ENCODE measurements around the gene SAMD11. TPM values are rescaled to one million over a fixed set of nuclear protein-coding genes. Genes with fewer than 3 reads are reported as not detected.
"Not testable (repeated sequence)": the region's sequence is repeated elsewhere in the genome, so short reads cannot be mapped to it uniquely, and the experiment has no call there.

SAMD11 gene, protein sequence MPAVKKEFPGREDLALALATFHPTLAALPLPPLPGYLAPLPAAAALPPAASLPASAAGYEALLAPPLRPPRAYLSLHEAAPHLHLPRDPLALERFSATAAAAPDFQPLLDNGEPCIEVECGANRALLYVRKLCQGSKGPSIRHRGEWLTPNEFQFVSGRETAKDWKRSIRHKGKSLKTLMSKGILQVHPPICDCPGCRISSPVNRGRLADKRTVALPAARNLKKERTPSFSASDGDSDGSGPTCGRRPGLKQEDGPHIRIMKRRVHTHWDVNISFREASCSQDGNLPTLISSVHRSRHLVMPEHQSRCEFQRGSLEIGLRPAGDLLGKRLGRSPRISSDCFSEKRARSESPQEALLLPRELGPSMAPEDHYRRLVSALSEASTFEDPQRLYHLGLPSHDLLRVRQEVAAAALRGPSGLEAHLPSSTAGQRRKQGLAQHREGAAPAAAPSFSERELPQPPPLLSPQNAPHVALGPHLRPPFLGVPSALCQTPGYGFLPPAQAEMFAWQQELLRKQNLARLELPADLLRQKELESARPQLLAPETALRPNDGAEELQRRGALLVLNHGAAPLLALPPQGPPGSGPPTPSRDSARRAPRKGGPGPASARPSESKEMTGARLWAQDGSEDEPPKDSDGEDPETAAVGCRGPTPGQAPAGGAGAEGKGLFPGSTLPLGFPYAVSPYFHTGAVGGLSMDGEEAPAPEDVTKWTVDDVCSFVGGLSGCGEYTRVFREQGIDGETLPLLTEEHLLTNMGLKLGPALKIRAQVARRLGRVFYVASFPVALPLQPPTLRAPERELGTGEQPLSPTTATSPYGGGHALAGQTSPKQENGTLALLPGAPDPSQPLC
- 0.10 TPM in 1 of 2 replicates, not detected in the other for total RNA-seq (2014; rRNA removed; shearing (Covaris generic))

DNA sequence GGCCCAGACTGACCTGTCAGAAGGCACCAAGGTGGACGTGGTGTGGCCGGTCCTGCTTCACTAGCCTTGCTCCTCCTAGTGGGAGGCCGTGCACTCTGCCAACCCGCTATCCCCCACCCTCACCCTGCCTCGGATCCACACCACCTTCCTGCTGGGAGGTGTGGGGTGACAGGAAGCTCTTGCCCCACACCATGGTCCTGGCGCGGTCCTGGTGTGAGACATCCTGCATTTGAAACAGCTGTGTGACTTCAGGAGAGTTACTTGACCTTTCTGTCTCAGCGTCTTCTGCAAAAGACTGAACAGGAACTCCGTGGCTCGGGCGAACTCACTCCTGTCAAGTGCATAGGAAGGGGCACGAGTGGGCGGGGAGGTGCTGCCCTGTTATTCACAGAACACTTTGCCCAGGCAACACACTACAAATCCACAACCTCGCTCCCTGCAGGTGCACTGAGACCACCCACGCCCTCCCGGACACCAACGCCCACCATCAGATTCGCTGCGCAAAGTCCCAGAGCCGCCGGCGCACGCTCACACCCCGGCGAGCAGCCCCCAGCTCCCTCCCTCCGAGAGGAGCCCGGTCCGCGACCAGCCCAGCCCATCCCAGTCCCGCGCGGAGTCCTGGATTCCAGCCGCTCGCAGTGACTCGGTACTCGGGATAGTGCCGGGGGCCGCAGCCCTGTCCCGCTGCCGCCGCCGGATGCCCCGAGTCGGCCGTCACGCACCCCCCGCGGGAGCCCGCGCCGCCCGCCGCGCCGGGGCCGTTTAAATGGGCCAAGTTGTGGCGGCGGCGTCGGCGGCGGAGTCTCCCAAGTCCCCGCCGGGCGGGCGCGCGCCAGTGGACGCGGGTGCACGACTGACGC is at the start of gene SAMD11:
Gene SAMD11 (plus strand): TSS at position 793 of the 860 bp plus-strand sequence. CDS start 509 bp downstream, outside the sequence.
- peak; percentile 75 for DNase-seq (ENCODE audit: low spot score)

DNA sequence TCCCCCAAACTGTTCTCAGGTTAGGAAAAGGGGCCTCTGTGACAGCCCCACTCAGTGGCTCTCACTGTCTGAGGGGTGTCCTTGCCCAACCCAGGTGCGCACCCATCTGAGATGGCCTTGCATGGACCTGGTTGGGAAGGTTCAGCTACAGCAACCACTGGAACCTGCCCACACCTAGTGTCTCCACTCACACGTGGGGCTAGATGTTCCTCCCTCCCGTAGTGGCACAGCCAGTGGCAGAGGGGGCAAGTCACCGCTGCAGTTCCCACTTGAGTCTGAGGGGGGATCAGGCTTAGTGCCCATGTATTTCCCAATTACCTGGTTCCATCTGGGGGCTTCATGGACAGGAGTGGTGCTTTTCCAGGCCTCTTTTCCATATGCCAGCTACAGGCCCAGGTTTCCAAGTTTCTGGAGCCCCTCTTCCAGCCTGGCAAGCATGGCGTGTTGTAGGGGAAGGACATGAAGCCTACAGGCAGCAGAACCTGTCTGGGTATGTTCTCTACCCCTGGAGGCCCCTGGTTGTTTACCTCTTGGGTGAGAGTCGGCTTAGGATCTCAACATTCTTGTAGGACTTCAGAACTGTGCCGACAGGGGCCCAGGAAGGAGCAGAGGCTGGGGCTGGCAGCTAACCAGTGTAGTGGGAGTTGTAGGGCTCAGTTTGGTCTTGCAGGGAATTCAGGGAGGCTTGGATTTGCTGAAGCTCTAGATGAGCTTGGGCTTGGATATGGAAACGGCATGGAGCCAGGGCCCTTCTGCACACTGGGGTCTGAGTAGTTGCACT is 47.1 kb upstream of the SAMD11 start:
- not testable (repeated sequence) for DNase-seq (ENCODE audit: low spot score)

DNA sequence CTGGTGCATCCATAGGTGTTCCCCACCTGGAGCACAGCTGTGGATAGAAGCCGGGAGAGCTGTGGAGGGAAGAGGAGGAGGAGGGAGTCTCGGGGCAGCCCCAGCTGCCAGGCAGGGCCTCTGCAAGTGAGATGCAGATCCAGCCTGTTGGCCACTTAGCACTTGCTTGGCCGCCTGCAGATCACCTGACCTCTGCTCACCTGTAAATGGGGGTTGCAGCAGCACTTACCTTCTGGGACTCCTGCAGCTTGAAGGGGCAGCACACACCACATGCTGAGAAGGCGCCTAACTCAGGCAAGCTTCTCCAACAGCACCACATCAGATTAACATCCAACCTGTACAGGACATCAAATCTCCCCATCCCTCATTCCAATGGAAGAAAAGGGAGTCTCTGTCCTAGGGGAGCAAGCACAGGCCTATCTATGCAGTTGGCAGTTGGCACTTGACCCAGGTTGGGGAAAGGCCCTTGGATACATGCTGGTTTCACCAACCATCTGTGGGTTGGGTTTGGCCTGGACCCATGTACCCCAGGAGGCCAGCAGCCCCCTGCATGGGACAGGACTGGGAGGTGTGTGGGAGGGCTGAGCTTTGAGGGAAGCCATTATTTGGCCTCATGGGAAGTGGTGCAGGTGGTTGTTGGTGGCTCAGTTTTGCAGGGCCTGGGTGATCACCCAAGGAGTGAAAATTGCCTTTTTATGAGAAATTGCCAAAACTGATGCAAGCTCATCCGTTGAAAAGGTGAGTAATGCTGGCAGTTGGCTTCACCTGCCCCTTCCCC is 46.3 kb upstream of the SAMD11 start:
- not testable (repeated sequence) for DNase-seq (ENCODE audit: low spot score)

DNA sequence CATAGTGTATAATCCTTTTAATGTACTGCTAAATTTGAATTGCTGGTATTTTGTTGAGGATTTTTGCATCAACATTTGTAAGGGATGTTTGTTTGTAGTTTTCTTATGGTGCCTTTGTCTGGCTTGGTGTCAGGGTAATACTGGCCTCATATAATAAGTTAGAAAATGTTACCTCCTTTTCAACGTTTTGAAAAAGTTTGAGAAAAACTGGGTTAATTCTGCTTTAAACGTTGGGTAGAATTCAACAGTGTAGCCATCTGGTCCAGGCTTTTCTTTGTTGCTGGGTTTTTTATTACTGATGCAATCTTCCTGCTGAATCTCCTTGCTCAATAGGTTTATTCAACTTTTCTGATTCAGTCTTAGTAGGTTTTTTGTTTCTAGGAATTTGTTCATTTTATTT is 43.2 kb upstream of the SAMD11 start:
- DNase-seq (ENCODE audit: low spot score), result not testable (repeated sequence)

DNA sequence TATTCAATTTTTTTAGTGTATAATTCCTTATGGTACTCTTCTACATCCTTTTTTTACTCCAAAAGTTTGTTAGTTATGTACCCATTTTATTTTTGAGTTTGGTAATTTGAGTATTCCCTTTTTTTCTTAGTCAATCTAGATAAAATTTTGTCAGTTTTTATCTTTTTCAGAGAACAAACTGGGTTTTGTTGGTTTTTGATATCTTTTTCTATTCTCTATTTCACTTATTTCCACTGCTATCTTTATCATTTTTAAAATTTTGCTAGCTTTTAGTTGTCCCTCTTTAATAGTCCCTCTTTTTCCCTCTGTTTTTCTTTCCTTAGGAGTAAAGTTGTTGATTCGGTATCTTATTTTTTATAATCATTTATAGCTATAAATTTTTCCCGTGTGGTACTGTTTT is 42.8 kb upstream of the SAMD11 start:
- not testable (repeated sequence) for DNase-seq (ENCODE audit: low spot score)

DNA sequence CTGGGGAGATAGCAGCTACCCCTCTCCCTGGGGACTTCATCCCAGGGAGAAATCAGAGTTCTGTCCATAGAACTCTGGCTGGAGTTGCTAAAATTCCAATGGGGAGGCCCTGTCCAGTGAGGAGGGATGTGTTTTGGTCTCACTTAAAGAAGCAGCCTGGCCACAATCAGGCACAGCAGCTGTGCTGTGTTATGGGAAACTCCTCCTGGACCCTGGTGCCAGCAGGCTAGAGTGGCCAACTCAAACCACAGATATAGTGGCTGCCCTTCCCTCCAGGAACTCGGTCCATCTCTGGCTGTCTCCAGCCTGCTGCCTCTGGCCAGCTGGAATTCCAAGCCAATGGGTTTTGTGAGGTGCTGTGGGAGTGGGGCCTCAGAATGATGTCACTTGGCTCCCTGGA is 37.4 kb upstream of the SAMD11 start:
- no peak for DNase-seq (ENCODE audit: low spot score)

DNA sequence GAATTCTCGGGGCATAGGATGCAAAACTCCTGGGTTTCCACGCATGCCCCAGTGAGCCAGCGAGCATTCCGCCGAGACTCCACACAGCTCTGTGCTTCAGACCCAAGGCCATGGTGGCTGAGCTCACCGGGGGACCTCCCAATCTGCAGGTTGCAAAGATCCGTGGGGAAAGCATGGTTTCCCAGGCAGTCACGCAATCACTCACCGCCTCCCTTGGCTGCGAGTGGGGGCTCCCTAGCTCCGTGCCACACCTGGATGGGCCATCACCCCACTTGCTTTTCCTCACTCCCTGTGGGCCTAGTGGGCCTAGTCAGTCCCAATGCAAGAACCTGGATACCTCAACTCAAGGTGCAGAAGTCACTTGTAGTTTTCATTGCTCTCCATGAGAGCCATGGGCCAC is 37.0 kb upstream of the SAMD11 start:
- DNase-seq (ENCODE audit: low spot score), result no peak

DNA sequence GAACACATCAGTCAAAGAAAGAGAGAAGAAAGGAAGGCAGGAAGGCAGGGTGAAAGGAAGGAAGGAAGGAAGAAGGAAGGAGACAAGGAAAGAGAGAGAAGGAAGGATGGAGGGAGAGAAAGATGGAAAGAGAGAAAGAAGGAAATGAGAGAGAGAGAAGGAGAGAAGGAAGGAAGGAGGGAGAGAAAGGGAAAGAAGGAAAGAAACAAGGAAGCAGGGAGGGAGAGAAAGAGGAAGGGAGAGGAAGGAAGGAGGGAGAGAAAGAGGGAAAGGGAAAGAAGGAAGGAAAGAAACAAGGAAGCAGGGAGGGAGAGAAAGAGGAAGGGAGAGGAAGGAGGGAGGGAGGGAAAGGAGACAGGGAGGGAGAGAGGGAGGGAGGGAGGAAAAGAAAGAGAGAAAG is 35.4 kb upstream of the SAMD11 start:
- no peak for DNase-seq (ENCODE audit: low spot score)

DNA sequence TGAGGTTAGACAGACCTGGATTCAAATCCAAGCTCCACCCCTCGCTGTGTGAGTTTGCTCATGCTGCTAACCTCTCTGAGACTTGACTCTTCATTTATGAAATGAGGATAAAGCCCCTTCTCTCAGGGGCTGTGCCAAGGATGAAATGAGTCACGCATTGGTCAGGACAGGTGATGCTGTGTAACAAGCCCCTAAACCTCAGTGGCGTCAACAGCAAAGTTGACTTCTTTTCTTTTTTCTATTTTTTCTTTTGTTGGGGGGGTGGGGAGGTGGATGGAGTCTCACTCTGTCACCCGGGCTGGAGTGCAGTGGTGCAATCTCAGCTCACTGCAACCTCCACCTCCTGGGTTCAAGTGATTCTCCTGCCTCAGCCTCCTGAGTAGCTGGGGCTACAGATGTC is 33.9 kb upstream of the SAMD11 start:
- DNase-seq (ENCODE audit: low spot score), result not testable (repeated sequence)

DNA sequence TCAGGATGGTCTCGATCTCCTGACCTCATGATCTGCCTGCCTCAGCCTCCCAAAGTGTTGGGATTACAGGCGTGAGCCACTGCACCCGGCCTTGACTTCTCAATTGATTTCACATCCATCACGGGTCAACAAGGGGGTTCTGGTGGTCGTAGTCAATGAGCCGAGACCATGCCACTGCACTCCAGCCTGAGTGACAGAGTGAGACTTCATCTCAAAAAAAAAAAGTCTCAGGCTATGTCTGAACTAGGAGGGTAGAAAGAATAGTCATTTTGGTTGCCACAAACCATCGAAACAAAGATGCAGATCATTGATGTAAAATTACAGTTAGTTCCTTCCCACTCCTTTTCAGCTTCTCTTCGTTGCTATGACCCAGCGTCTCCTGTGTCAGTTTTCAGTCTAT is 33.5 kb upstream of the SAMD11 start:
- DNase-seq (ENCODE audit: low spot score), result not testable (repeated sequence)

DNA sequence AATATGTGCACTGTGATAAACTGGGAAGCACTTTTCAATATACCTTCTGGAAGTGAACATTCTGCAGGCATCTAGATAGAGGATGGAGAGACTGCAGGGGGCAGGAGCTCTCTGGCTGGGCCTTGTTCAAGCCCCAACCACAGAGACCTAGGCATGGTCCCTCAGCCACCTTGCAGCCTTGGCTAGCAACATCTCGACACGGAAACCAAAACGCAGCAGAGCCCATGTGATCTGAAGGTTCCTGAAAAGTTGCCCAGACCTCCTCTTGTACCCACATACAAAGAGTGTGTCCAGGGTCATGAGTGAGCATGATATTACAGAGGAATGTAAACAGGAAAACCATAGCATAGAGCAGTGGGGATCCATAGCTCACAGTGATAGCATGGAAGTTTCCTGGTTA is 33.1 kb upstream of the SAMD11 start:
- no peak for DNase-seq (ENCODE audit: low spot score)

DNA sequence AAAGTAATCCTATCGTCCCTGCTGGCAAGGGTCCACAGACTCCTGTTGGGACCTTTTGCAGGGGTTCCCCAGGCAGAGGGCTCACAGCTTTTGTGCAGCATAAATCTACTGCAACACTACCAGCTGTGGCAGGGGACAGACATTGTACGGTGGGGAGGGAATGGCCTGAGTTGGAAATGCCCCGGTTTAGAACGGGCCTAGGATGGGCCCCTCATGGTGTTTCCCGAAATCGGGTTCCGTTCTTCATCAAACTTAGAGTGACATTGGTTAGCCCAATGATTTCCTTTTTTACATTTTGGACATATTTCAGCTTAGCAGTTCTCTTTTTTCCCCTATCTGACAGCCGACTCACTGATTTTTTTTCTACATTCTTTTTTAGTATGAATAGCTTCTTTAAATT is 26.5 kb upstream of the SAMD11 start:
- no peak for DNase-seq (ENCODE audit: low spot score)

DNA sequence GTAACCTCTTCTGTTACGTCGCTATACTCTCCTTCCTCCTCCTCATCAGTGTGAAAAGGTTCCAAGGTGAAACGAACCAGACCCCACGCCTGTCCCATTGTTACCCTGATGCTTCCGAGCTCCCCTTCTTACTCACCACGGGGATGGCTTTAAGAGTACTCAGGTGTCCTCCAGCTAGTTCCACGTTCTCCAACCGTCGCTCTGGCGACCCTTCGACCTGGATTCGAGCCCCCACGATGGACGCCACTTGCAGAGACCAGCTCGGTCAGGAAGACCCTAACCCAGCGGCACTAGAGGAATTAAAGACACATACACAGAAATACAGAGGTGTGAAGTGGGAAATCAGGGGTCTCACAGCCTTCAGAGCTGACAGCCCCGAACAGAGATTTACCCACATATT is 25.8 kb upstream of the SAMD11 start:
- not testable (repeated sequence) for DNase-seq (ENCODE audit: low spot score)

DNA sequence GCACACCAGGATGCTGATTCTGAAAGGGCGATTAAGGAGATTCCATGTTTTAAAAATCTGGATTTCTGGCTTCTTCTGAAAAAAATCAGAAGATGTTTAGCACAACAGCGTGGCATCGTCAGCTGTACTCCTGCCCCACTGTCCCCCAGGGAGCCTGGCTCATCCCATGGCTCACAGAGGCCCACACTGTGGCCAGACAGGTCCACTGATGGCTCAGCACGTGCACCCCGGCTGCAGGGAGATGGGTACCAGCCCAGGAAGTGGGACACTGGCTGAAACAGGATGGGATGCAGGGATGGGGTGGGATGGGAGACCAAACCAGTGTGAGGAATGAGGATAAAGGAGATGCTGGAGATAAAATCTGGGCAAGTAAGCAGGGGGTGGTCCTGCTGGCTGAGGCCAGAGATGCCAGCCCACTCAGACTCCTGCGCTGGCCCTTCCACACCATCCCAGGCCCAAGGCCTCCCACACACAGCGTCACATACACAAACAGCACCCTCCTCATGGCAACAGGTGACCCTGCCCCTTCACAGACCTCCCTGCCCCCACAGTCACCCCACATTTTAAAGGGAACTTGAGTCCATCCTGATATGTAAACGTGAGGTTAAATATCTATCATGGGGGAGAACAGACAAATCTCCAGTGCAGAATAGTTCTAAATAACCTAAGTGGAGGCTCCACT is 23.9 kb upstream of the SAMD11 start:
- no peak for DNase-seq (ENCODE audit: low spot score)

DNA sequence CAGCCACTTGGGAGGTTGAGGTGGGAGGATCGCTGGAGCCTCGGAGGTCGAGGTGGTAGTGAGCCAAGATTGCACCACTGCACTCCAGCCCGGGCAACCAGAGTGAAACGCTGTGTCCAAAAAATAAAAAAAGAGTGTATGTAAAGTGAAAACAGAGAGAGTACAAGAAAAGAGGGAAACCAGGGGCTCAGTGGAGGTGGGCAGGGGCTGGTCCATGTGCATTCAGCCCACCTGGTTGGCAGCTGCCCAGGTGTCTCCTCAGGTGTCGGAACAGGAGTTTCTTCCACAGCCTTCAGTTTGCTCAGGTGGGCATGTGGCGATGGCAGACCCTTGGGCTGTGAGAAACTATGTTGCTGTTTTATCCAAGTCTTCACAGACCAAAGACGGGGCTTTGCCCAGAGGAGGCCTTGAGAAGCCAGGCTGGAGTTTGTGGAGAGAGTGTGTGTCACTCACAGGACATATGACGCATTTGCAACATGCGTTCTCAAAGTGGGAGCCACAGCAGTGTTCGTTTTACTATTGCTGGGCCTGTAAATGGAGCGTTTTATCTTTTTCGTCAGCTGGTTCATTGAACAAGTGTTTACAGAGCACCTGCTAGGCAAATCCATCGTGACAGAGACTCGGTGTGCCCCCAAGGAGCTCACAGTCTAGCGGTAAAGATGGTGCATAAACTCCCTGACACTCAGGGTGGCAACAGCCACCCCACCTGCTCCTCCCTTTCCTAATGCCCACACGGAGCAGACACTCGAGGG is 22.4 kb upstream of the SAMD11 start:
- DNase-seq (ENCODE audit: low spot score), result no peak

DNA sequence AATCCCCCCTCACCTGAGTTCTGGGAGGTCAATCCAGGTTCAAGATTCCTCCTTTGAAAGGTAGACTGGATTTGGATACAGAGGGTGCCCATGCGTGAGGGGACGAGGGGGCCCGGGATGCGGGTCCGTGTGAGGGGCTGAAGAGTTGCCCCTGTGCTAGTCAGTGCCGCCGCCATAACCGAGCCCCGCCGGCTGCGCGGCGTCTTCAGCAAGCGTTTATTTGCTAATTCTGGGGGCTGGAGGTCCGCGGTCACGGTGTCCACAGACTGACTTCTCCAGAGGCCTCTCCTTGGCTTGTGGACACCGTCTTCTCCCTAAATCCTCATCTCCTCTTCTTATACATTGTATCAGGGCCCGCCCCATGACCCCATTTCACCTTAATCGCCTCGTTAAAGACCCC is 20.9 kb upstream of the SAMD11 start:
- DNase-seq (ENCODE audit: low spot score), result no peak

DNA sequence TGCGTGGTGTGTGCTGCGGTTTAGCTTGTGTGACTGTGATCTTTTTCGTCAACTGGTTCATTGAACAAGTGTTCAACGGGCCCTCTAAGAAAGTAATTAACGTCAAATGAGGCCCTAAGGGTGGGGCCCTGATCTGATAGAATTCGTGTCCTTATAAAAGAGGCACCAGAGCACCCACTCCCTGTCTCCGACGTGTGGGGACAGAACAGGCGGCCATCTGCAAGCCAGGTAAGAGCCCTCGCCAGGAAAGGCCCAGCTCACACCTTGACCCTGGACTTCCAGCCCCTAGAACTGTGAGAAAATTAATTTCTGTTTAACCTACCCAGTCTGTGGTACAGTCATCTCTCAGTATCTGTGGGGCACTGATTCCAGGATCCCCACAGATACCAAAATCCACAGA is 20.4 kb upstream of the SAMD11 start:
- DNase-seq (ENCODE audit: low spot score), result no peak

DNA sequence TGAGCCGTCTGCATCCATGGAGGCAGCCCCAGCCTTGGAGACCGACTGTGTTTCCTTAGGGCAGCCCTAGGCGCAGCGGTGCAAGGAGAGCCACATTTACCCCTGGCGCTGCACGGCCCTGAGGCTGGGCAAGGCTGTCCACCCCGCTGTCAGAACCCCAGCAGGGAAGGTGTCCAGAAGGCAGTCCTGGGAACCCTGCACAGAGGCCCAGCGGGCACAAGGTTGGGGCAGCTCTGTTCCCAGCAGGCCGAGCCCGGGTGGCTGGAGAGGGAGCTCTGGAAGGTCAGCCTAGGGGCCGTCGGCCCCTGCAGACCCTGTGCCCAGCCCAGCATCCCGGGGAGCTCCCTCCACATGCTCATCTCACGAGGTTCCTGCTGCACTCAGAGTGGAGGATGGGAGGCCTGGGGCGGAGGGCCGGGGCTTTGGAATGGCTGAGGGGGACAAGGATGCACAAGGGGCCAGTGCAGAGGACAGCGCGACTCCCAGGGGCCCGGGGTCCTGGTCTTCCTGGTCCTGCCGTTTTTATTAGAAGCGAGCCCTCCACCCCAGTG is 19.9 kb upstream of the SAMD11 start:
- no peak for DNase-seq (ENCODE audit: low spot score)

All from HT-29 (cell line).